HCT116 (cell line): ENCODE results near the gene SELENOM.

Source experiments
- CBX3 ChIP-seq: IDR thresholded peaks from 2 replicates; pipeline ENCODE4 v1.6.1; 2012; ENCODE audit warnings: low read depth
- CTCF ChIP-seq, 3 experiments: fragments of 200-600 bp in 1 of 3; sonication (generic) in 1 of 3; IDR thresholded peaks in 2 of 3; conservative IDR thresholded peaks in 1 of 3; 2 replicates each; pipeline ENCODE4 v1.5.1; 2012 to 2017; ENCODE audit warnings: low read depth in 2 of 3, low read length in 2 of 3, antibody characterized with exemption in 1 of 3, borderline replicate concordance in 1 of 3, control low read depth in 1 of 3, mild to moderate bottlenecking in 1 of 3, mixed read lengths in 1 of 3, mixed run types in 1 of 3, moderate library complexity in 1 of 3; ENCODE audit not compliant: insufficient read depth in 1 of 3
- EGR1 ChIP-seq: IDR thresholded peaks from 2 replicates; pipeline ENCODE4 v1.6.1; 2012; ENCODE audit warnings: low read depth
- ELF1 ChIP-seq: IDR thresholded peaks from 2 replicates; pipeline ENCODE4 v1.6.1; 2012; ENCODE audit warnings: low read depth, borderline replicate concordance
- EZH2 ChIP-seq: fragments of 200-600 bp; sonication (generic); IDR thresholded peaks from 2 replicates; pipeline ENCODE4 v1.6.1; 2017; ENCODE audit warnings: antibody characterized with exemption, mixed run types
- FOSL1 ChIP-seq: IDR thresholded peaks from 2 replicates; pipeline ENCODE4 v1.6.1; 2012; ENCODE audit warnings: low read depth
- MAX ChIP-seq: IDR thresholded peaks from 2 replicates; pipeline ENCODE4 v1.6.1; 2012
- POLR2A ChIP-seq: IDR thresholded peaks from 2 replicates; pipeline ENCODE4 v1.7.0; 2011; ENCODE audit warnings: borderline replicate concordance; ENCODE audit not compliant: insufficient read depth, insufficient read length; ENCODE audit errors: extremely low read depth
- POLR2AphosphoS5 ChIP-seq: IDR thresholded peaks from 2 replicates; pipeline ENCODE4 v1.6.1; 2011; ENCODE audit warnings: mild to moderate bottlenecking, low read depth, low read length, moderate library complexity
- SP1 ChIP-seq: IDR thresholded peaks from 2 replicates; pipeline ENCODE4 v1.6.1; 2012; ENCODE audit warnings: low read depth

GRCh38 chr22:31119026-31119717 is 11.8 kb upstream of the SELENOM start:
- TF ChIP-seq SP1 (no peak), CTCF (IDR thresholded peaks at IDR 0.05 in 2 of 3, conservative IDR thresholded peaks at IDR 0.05 in 1 of 3; ENCODE audit: borderline replicate concordance in 1 of 3, insufficient read depth in 1 of 3, low read depth in 2 of 3, low read length in 2 of 3) (no peak), ELF1 (no peak), MAX (no peak), EGR1 (no peak), CBX3 (no peak), EZH2 (no peak), POLR2A (no peak), FOSL1 (no peak), POLR2AphosphoS5 (no peak)
